Measurements from ENCODE around the gene SULT1A2.
"Not testable (repeated sequence)": the region's sequence is repeated elsewhere in the genome, so short reads cannot be mapped to it uniquely, and the experiment has no call there.

Gene SULT1A2

GRCh38 chr16:28573738-28574718, 22.8 kb downstream of the SULT1A2 start:
- DNase-seq (ENCODE audit: low read depth) = no peak
- TF ChIP-seq CTCF (IDR thresholded peaks at IDR 0.05; ENCODE audit: low read length, missing control alignments) = no peak
- H3K4me3 ChIP-seq (replicated peaks; ENCODE audit: low read depth, low read length) = no peak overlapping the region

GRCh38 chr16:28572696-28573510, 23.9 kb downstream of the SULT1A2 start:
- H3K4me3 ChIP-seq (replicated peaks; ENCODE audit: low read depth, low read length) = no peak overlapping the region
- peak; percentile 30 for DNase-seq (ENCODE audit: low read depth)
- no peak for TF ChIP-seq CTCF (IDR thresholded peaks at IDR 0.05; ENCODE audit: low read length, missing control alignments)

GRCh38 chr16:28569968-28570752, 26.7 kb downstream of the SULT1A2 start:
- TF ChIP-seq CTCF (IDR thresholded peaks at IDR 0.05; ENCODE audit: low read length, missing control alignments) = no peak
- no peak for DNase-seq (ENCODE audit: low read depth)
- no peak overlapping the region for H3K4me3 ChIP-seq (replicated peaks; ENCODE audit: low read depth, low read length)

- peak; percentile 57 for DNase-seq (ENCODE audit: low read depth)
- TF ChIP-seq CTCF (IDR thresholded peaks at IDR 0.05; ENCODE audit: low read length, missing control alignments) = no peak
- H3K4me3 ChIP-seq (replicated peaks; ENCODE audit: low read depth, low read length) = no peak overlapping the region
Measured at GRCh38 chr16:28569021-28569420, 27.8 kb downstream of the SULT1A2 start.

GRCh38 chr16:28567292-28567691, 29.6 kb downstream of the SULT1A2 start:
- H3K4me3 ChIP-seq (replicated peaks; ENCODE audit: low read depth, low read length) = no peak overlapping the region
- TF ChIP-seq CTCF (IDR thresholded peaks at IDR 0.05; ENCODE audit: low read length, missing control alignments) = no peak
- no peak for DNase-seq (ENCODE audit: low read depth)

- not testable (repeated sequence) for H3K4me3 ChIP-seq (replicated peaks; ENCODE audit: low read depth, low read length); DNase-seq (ENCODE audit: low read depth)
Measured at GRCh38 chr16:28566233-28566925, 30.5 kb downstream of the SULT1A2 start.
